COR-L47 (cell line): ENCODE results near the gene FAM193A.
A peak's percentile ranks its signal among the peaks of the same experiment; 100 is the strongest.
"Not testable (repeated sequence)": the region's sequence is repeated elsewhere in the genome, so short reads cannot be mapped to it uniquely, and the experiment has no call there.

ENCODE experiments used
- DNase-seq: peaks from one replicate; lab custom pipeline; 2025; lab: John Stamatoyannopoulos, UW

FAM193A gene

GRCh38 chr4:2516635-2517034 is 19.8 kb upstream of the FAM193A start:
- no peak for DNase-seq

GRCh38 chr4:2526559-2526958 is 9.9 kb upstream of the FAM193A start:
- DNase-seq, result no peak

GRCh38 chr4:2534904-2535375 is 1.5 kb upstream of the FAM193A start:
- DNase-seq, result no peak

GRCh38 chr4:2535376-2536192 is 863 bp upstream of the FAM193A start:
- DNase-seq, result no peak

GRCh38 chr4:2537011-2537830 is 774 bp downstream of the FAM193A start:
- DNase-seq, result peak; percentile 45

GRCh38 chr4:2543580-2544191 is 7.2 kb downstream of the FAM193A start:
- DNase-seq, result not testable (repeated sequence)

- no peak for DNase-seq
Observed at GRCh38 chr4:2545321-2546013, 9.0 kb downstream of the FAM193A start.

GRCh38 chr4:2546286-2546823 is 9.9 kb downstream of the FAM193A start:
- DNase-seq, result no peak

GRCh38 chr4:2546961-2547691 is 10.7 kb downstream of the FAM193A start:
- DNase-seq, result not testable (repeated sequence)

- no peak for DNase-seq
Observed at GRCh38 chr4:2551118-2551517, 14.7 kb downstream of the FAM193A start.

- DNase-seq, result no peak
Observed at GRCh38 chr4:2552806-2553205, 16.4 kb downstream of the FAM193A start.

- DNase-seq, result no peak
Observed at GRCh38 chr4:2558301-2558700, 21.9 kb downstream of the FAM193A start.

GRCh38 chr4:2560167-2560566 is 23.7 kb downstream of the FAM193A start:
- no peak for DNase-seq

GRCh38 chr4:2565533-2565932 is 29.1 kb downstream of the FAM193A start:
- DNase-seq, result no peak

- DNase-seq, result no peak
Observed at GRCh38 chr4:2570036-2570435, 33.6 kb downstream of the FAM193A start.

- DNase-seq, result no peak
Observed at GRCh38 chr4:2570551-2571222, 34.2 kb downstream of the FAM193A start.

- DNase-seq, result no peak
Observed at GRCh38 chr4:2572076-2572475, 35.6 kb downstream of the FAM193A start.

GRCh38 chr4:2572866-2573265 is 36.4 kb downstream of the FAM193A start:
- no peak for DNase-seq

GRCh38 chr4:2574009-2574408 is 37.6 kb downstream of the FAM193A start:
- DNase-seq, result no peak

GRCh38 chr4:2574863-2575262 is 38.4 kb downstream of the FAM193A start:
- no peak for DNase-seq
